Common myeloid progenitor, CD34-positive (primary cell): Measurements from ENCODE around the gene EFCAB5.
"Not testable (repeated sequence)": the region's sequence is repeated elsewhere in the genome, so short reads cannot be mapped to it uniquely, and the experiment has no call there.

Experiments
- CTCF ChIA-PET: fragments of 350-600 bp; sonication (Branson Sonifier 250); formaldehyde crosslinking; loops from one replicate; lab custom pipeline; 2021; ENCODE audit warnings: antibody characterized with exemption; lab: Charles Lee
- POLR2A ChIA-PET: fragments of 350-600 bp; sonication (Branson Sonifier 250); formaldehyde crosslinking; loops from one replicate; lab custom pipeline; 2021; ENCODE audit warnings: antibody characterized with exemption; lab: Charles Lee
- DNase-seq, 3 donors: peaks; one replicate each; pipeline versions ENCODE4 v3.0.0 to v3.0.0-alpha.2; 2013
- H3K27ac ChIP-seq, 2 experiments: 1 replicate in 1 of 2; 2 replicates in 1 of 2; pipeline ENCODE4 v1.7.0; 2013; ENCODE audit warnings: inconsistent platforms in 2 of 2, low read length in 2 of 2, mild to moderate bottlenecking in 2 of 2, low read depth in 1 of 2, moderate library complexity in 1 of 2; ENCODE audit not compliant: severe bottlenecking in 2 of 2, insufficient read depth in 1 of 2, poor library complexity in 1 of 2
- H3K27me3 ChIP-seq, 5 experiments: replicated peaks in 2 of 5; 1 replicate in 3 of 5; 2 replicates in 2 of 5; pipeline versions ENCODE4 v1.6.1 to v1.7.0; 2013; ENCODE audit warnings: low read length in 4 of 5, mild to moderate bottlenecking in 2 of 5, moderate library complexity in 2 of 5, inconsistent platforms in 1 of 5; ENCODE audit not compliant: insufficient read depth in 5 of 5, control insufficient read depth in 4 of 5
- H3K36me3 ChIP-seq, 4 experiments: 1 replicate in 2 of 4; 2 replicates in 2 of 4; pipeline versions ENCODE4 v1.6.1 to v1.7.0; 2013; ENCODE audit warnings: low read length in 3 of 4, control low read depth in 1 of 4, mild to moderate bottlenecking in 1 of 4; ENCODE audit not compliant: control insufficient read depth in 4 of 4, insufficient read depth in 4 of 4
- H3K4me1 ChIP-seq, 4 experiments: 1 replicate in 3 of 4; 2 replicates in 1 of 4; pipeline versions ENCODE4 v1.6.1 to v1.7.1; 2013; ENCODE audit warnings: low read length in 3 of 4, mild to moderate bottlenecking in 3 of 4, control low read depth in 1 of 4, inconsistent platforms in 1 of 4, moderate library complexity in 1 of 4; ENCODE audit not compliant: control insufficient read depth in 4 of 4, insufficient read depth in 4 of 4; ENCODE audit errors: control extremely low read depth in 1 of 4
- H3K4me3 ChIP-seq, 7 experiments: 1 replicate in 4 of 7; 2 replicates in 3 of 7; pipeline versions ENCODE4 v1.5.1 to v1.7.0; 2013; ENCODE audit warnings: mild to moderate bottlenecking in 7 of 7, low read length in 6 of 7, moderate library complexity in 6 of 7, inconsistent platforms in 2 of 7, low read depth in 2 of 7, control low read depth in 1 of 7; ENCODE audit not compliant: insufficient read depth in 4 of 7, control insufficient read depth in 1 of 7; ENCODE audit errors: extremely low read depth in 1 of 7
- H3K9me3 ChIP-seq, 5 experiments: 1 replicate in 4 of 5; 2 replicates in 1 of 5; pipeline versions ENCODE4 v1.6.1 to v1.7.1; 2013; ENCODE audit warnings: low read length in 4 of 5, mild to moderate bottlenecking in 2 of 5, inconsistent platforms in 1 of 5, low read depth in 1 of 5, moderate library complexity in 1 of 5; ENCODE audit not compliant: control insufficient read depth in 4 of 5, insufficient read depth in 2 of 5; ENCODE audit errors: control extremely low read depth in 1 of 5
- WGBS: methylation state at CpG from one replicate; pipeline ENCODE4 v1.1.5; 2013; ENCODE audit not compliant: insufficient coverage; 5-methylcytosine and 5-hydroxymethylcytosine counted together

EFCAB5 gene

DNA sequence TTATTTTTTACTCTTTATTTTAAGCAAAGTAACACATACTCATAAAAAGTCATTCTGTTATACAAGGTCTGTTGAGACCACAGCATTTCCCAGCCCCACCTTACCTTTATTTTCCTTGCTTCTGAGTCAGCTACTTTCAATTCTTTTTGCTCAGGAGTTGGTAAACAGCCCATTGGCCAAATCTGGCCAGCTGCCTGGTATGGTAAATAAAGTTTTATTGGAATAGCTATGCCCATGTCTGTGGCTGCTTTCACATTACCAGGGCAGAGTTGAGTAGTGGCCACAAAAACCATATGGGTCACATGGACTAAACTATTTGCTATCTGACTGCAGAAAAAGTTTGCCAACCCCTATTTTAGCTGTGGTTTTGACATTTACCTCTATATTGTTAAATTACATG, 171.8 kb downstream of the EFCAB5 start:
- H3K9me3 ChIP-seq: no peaks in the 10 kb centered on the region
- H3K27me3 ChIP-seq: no peaks in the 10 kb centered on the region
- H3K4me1 ChIP-seq: peaks cover 5 to 18% (median 11%) of the 10 kb centered on the region in 4 experiments
- peak in 2 of 3 donors; percentile 51 to 60 for DNase-seq
- POLR2A ChIA-PET: no interaction called here
- H3K4me3 ChIP-seq: no peak overlapping the region
- H3K36me3 ChIP-seq: no peaks in the 10 kb centered on the region
- CTCF ChIA-PET: interaction anchor here (1.9 to 3.1 kb wide), 3 partner anchors 10 to 19 kb away, joined by 9 to 18 read pairs (median 16); no protein-coding TSS in a partner anchor
- no peak overlapping the region for H3K27ac ChIP-seq

GRCh38 chr17:30116345-30116660, 174.9 kb downstream of the EFCAB5 start:
- H3K27me3 ChIP-seq: no peaks in the 10 kb centered on the region
- 0% methylated on average over 8 of the region's 10 CpGs for WGBS
- no peaks in the 10 kb centered on the region for H3K9me3 ChIP-seq
- DNase-seq: no peak
- H3K36me3 ChIP-seq: peaks cover 0 to 10% (median 2%) of the 10 kb centered on the region in 4 experiments
- CTCF ChIA-PET: no interaction called here
- POLR2A ChIA-PET: interaction anchor here (1.2 kb wide), 1 partner anchor 10 kb away, joined by 3 read pairs; no protein-coding TSS in a partner anchor
- H3K4me1 ChIP-seq: peaks cover 5 to 18% (median 12%) of the 10 kb centered on the region in 4 experiments
- peak overlapping the region; percentile 99 for H3K27ac ChIP-seq
- H3K4me3 ChIP-seq: peak overlapping the region; percentile 87 to 100 (median 93)

DNA sequence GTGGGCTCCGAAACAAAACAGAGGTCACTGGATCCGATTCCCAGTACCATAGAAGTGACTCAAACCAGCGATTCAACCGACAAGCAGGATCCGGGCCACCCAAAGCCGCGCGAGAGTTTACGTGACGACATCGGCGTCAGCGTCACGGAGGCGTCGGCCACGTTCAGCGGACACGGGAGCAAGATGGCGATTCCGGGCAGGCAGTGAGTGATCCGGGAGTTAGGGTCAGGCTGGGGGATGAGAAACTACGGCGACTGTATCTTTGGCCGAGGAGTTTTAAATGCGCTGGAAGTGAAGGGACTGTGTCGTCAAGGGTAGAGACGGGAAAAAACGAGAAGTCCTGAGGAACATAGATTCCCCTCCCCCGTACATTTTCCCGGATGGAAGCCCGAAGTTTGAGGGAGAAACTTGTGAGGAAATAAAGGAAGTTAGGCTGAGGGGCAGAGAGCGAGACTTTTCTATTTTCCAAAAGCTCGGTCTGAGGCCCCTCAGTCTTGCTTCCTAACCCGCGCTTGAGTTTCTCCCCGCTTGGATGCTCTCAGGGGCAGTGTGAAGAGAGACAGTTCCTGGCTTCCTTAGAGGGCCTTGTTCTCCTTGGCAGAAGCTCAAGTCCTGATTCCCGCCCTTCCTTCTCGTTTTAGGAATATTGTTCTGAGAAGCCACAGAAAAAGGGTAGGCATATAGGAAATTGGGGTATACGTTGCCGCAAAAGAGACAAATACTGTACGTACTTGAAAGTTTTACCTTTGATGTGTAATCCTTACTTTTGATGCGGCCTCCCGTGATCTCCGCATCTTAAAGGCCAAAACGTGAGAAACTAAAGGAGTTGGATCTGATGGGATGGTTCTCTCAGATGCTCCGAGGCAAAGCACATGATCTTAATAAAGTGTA, 175.5 kb downstream of the EFCAB5 start, which contains the start of gene NSRP1:
Gene NSRP1, plus strand, starts transcription at position 156 of the 891 bp plus-strand sequence. Its CDS starts 28 bp downstream, at position 184.
- Histone ChIP-seq H3K9me3 (no peaks in the 10 kb centered on the region), H3K4me3 (peak within 1 kb of the TSS; percentile 87 to 100 (median 93)), H3K27me3 (no peaks in the 10 kb centered on the region), H3K4me1 (peaks cover 5 to 18% (median 12%) of the 10 kb centered on the region in 4 experiments), H3K36me3 (peaks cover 0 to 10% (median 4%) of the 10 kb centered on the region in 4 experiments), H3K27ac (peak within 1 kb of the TSS; percentile 99)
- POLR2A ChIA-PET: interaction anchor here (1.2 to 1.8 kb wide), 2 partner anchors 9 to 12 kb away, joined by 3 to 7 read pairs; no protein-coding TSS in a partner anchor
- CTCF ChIA-PET: interaction anchor here (0.9 to 1.8 kb wide), 2 partner anchors 10 to 13 kb away, joined by 3 to 11 read pairs; no protein-coding TSS in a partner anchor
- peak; percentile 94 to 96 (median 96) for DNase-seq
- WGBS: under 1% methylated on average over 42 of the region's 47 CpGs

DNA sequence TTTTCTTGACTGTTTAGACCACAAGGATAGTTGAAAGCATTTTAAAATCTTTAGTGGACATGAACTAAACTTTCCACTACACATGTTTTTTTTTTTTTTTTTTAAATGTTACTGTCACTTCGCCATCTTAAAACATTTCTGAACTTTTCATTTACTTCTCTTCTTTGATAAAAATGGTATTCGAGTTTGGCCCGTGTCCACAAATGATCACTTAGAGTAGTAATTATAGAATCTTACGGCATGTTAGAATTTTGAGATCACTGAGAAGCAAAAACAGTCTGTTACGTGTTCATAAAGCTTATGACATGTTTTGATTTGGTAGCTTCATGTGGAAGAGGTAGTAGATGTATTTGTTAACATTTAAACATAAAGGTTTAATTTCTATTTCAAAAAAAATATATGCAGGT, 176.2 kb downstream of the EFCAB5 start:
- H3K36me3 ChIP-seq: peaks cover 0 to 10% (median 5%) of the 10 kb centered on the region in 4 experiments
- peak overlapping the region in 5 of 7 experiments; percentile 88 to 100 (median 95) for H3K4me3 ChIP-seq
- POLR2A ChIA-PET: interaction anchor here (1.2 to 1.8 kb wide), 2 partner anchors 9 to 13 kb away, joined by 3 to 7 read pairs; no protein-coding TSS in a partner anchor
- WGBS: no CpG with 5 or more reads among the region's 5 CpGs
- no peaks in the 10 kb centered on the region for H3K27me3 ChIP-seq
- DNase-seq: no peak
- peaks cover 5 to 18% (median 12%) of the 10 kb centered on the region in 4 experiments for H3K4me1 ChIP-seq
- H3K27ac ChIP-seq: peak overlapping the region; percentile 99
- H3K9me3 ChIP-seq: no peaks in the 10 kb centered on the region
- CTCF ChIA-PET: interaction anchor here (0.7 to 1.8 kb wide), 5 partner anchors 10 to 119 kb away, joined by 3 to 11 read pairs (median 4); no protein-coding TSS in a partner anchor

- POLR2A ChIA-PET, H3K9me3 ChIP-seq, H3K4me3 ChIP-seq, H3K27ac ChIP-seq, H3K27me3 ChIP-seq, DNase-seq: not testable (repeated sequence)
- 83% methylated on average over 2 of the region's 7 CpGs for WGBS
- Histone ChIP-seq H3K36me3 (peaks cover 0 to 11% (median 5%) of the 10 kb centered on the region in 4 experiments), H3K4me1 (peaks cover 5 to 15% (median 10%) of the 10 kb centered on the region in 4 experiments)
- CTCF ChIA-PET: interaction anchor here (0.8 to 1.8 kb wide), 4 partner anchors 9 to 118 kb away, joined by 3 to 11 read pairs (median 6); no protein-coding TSS in a partner anchor
These were observed 177.2 kb downstream of the EFCAB5 start for GRCh38 chr17:30118635-30119034.

DNA sequence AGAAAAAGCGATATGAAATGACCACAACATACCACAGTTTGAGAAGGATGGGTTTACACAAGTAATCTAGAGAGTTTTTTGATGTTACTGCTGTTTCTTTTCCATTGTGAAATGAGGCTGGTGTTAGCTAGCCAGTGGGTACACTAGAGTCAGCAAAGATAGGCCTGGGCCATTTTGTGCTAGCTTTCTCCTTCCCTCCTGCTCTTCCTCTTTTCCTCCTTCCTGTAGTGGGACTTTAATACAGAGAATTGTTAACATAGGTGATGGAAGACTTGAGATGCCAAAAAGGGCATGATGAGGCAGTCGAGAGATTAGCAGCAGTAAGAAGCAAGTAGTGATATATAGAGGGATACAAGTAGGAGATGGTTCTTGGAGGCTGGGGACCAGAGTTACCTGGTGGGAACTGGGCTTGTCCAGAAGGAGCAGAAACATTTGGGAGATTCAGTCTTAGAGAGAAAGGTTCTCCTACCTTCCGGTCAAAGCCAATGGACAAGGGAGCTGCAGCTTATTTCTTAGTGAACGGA, 182.9 kb downstream of the EFCAB5 start:
- Histone ChIP-seq H3K36me3 (peaks cover 5 to 29% (median 16%) of the 10 kb centered on the region in 4 experiments), H3K9me3 (no peaks in the 10 kb centered on the region), H3K27me3 (no peaks in the 10 kb centered on the region), H3K4me3 (no peak overlapping the region), H3K27ac (peak overlapping the region in 1 of 2 experiments; percentile 43), H3K4me1 (no peaks in the 10 kb centered on the region)
- no peak for DNase-seq
- no CpG with 5 or more reads among the region's 4 CpGs for WGBS
- ChIA-PET CTCF (interaction anchor here (0.6 to 3.6 kb wide), 19 partner anchors 9 to 212 kb away, joined by 3 to 27 read pairs (median 4); no protein-coding TSS in a partner anchor), POLR2A (no interaction called here)
